ENCODE results near the gene ARHGEF3.
A peak's percentile ranks its signal among the peaks of the same experiment; 100 is the strongest.

ARHGEF3 gene, protein sequence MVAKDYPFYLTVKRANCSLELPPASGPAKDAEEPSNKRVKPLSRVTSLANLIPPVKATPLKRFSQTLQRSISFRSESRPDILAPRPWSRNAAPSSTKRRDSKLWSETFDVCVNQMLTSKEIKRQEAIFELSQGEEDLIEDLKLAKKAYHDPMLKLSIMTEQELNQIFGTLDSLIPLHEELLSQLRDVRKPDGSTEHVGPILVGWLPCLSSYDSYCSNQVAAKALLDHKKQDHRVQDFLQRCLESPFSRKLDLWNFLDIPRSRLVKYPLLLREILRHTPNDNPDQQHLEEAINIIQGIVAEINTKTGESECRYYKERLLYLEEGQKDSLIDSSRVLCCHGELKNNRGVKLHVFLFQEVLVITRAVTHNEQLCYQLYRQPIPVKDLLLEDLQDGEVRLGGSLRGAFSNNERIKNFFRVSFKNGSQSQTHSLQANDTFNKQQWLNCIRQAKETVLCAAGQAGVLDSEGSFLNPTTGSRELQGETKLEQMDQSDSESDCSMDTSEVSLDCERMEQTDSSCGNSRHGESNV

DNA sequence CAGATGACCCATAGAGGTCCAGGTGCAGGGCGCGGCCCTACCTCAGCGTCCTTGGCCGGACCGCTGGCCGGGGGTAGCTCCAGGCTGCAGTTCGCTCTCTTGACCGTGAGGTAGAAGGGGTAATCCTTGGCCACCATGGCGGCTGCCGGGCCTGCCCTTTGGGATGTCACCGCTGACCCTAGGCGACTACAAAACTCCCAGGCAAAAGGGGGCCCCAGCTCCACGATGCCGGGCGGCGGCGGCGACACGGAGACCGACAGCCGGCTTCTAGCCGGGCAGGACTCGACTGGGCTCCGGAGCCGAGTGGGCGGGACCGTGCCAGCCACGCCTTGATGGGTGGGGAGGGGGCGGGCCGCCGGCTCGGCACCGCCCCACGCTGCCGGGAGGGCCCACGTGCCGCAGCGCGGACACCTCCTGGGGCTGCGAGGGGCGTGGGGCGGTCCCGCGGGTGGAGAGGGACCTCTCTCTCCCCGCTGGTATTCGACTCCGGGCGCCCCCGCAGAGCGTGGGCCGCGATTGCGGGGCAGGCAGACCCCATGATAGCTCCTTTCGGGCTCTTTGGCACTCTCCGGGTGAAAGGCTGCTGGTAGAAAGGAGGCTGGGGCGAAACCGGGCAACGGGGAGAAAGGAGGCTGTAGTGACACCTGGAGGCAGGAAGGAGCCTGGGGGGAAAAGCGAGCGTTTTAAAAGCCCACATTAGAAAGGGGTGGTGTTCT, at the start of gene ARHGEF3:
TSS of gene ARHGEF3 (minus strand) at position 288 of the 716 bp plus-strand sequence. CDS start at position 137, 151 bp downstream.
- Histone ChIP-seq H3K4me3 (ENCODE audit: insufficient read length, low read depth) (peak within 1 kb of the TSS; percentile 77), H3K4me1 (ENCODE audit: insufficient read depth, insufficient read length) (peaks cover 4% of the 10 kb centered on the region), H3K36me3 (ENCODE audit: insufficient read depth, insufficient read length, low read length) (no peaks in the 10 kb centered on the region), H3K27me3 (ENCODE audit: insufficient read depth, insufficient read length) (peaks cover 16% of the 10 kb centered on the region), H3K9ac (ENCODE audit: insufficient read length, low read depth) (peak within 1 kb of the TSS; percentile 80), H3K9me3 (ENCODE audit: insufficient read depth, low read length) (no peaks in the 10 kb centered on the region)
- peak; percentile 79 for DNase-seq (ENCODE audit: low read depth, low spot score)
- TF ChIP-seq ZNF274 (IDR thresholded peaks at IDR 0.05; ENCODE audit: low read depth, low read length) (no peak), YY1 (IDR thresholded peaks at IDR 0.05; ENCODE audit: insufficient read depth, insufficient read length) (no peak), SUZ12 (IDR thresholded peaks at IDR 0.05; ENCODE audit: extremely low read depth, insufficient read depth, insufficient read length) (no peak)

DNA sequence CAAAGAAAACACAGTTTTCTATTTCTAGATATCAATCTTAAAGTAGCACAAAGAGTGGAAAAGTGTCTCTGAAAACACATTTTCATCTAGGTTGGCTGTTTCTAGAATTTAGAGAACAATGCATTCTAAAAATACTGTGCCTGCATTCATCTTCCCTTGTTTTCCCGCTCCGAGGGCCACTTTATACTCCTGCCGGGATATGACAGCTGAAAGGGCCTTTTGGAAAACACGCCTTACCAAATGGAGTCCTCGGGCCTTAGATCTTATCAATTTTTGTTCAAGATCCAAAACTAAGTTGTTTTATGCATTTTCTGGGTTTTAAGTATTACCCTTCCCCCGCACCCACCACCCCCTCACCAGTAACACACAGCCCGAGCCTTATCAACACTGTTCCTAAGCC, 47.9 kb upstream of the ARHGEF3 start:
- no peak for TF ChIP-seq YY1 (IDR thresholded peaks at IDR 0.05; ENCODE audit: insufficient read depth, insufficient read length)
- TF ChIP-seq SUZ12 (IDR thresholded peaks at IDR 0.05; ENCODE audit: extremely low read depth, insufficient read depth, insufficient read length) = no peak
- TF ChIP-seq ZNF274 (IDR thresholded peaks at IDR 0.05; ENCODE audit: low read depth, low read length) = no peak
- DNase-seq (ENCODE audit: low read depth, low spot score) = no peak
- no peaks in the 10 kb centered on the region for H3K27me3 ChIP-seq (ENCODE audit: insufficient read depth, insufficient read length)
- H3K36me3 ChIP-seq (ENCODE audit: insufficient read depth, insufficient read length, low read length) = no peaks in the 10 kb centered on the region
- H3K9me3 ChIP-seq (ENCODE audit: insufficient read depth, low read length) = peaks cover 4% of the 10 kb centered on the region; the same call in 1 of the 2 replicates
- H3K4me1 ChIP-seq (ENCODE audit: insufficient read depth, insufficient read length) = no peaks in the 10 kb centered on the region
- no peak overlapping the region for H3K9ac ChIP-seq (ENCODE audit: insufficient read length, low read depth)
- no peak overlapping the region for H3K4me3 ChIP-seq (ENCODE audit: insufficient read length, low read depth)

GRCh38 chr3:56845505-56845904, 43.8 kb upstream of the ARHGEF3 start:
- Histone ChIP-seq H3K9ac (ENCODE audit: insufficient read length, low read depth) (no peak overlapping the region), H3K4me1 (ENCODE audit: insufficient read depth, insufficient read length) (no peaks in the 10 kb centered on the region), H3K27me3 (ENCODE audit: insufficient read depth, insufficient read length) (no peaks in the 10 kb centered on the region), H3K36me3 (ENCODE audit: insufficient read depth, insufficient read length, low read length) (no peaks in the 10 kb centered on the region), H3K9me3 (ENCODE audit: insufficient read depth, low read length) (peaks cover 5% of the 10 kb centered on the region; the same call in 1 of the 2 replicates), H3K4me3 (ENCODE audit: insufficient read length, low read depth) (no peak overlapping the region)
- no peak for TF ChIP-seq SUZ12 (IDR thresholded peaks at IDR 0.05; ENCODE audit: extremely low read depth, insufficient read depth, insufficient read length)
- TF ChIP-seq ZNF274 (IDR thresholded peaks at IDR 0.05; ENCODE audit: low read depth, low read length) = no peak
- no peak for TF ChIP-seq YY1 (IDR thresholded peaks at IDR 0.05; ENCODE audit: insufficient read depth, insufficient read length)
- DNase-seq (ENCODE audit: low read depth, low spot score) = no peak

GRCh38 chr3:56844536-56844935, 42.8 kb upstream of the ARHGEF3 start:
- no peak overlapping the region for H3K9ac ChIP-seq (ENCODE audit: insufficient read length, low read depth)
- no peak for DNase-seq (ENCODE audit: low read depth, low spot score)
- no peak for TF ChIP-seq ZNF274 (IDR thresholded peaks at IDR 0.05; ENCODE audit: low read depth, low read length)
- TF ChIP-seq SUZ12 (IDR thresholded peaks at IDR 0.05; ENCODE audit: extremely low read depth, insufficient read depth, insufficient read length) = no peak
- no peak for TF ChIP-seq YY1 (IDR thresholded peaks at IDR 0.05; ENCODE audit: insufficient read depth, insufficient read length)
- no peaks in the 10 kb centered on the region for H3K36me3 ChIP-seq (ENCODE audit: insufficient read depth, insufficient read length, low read length)
- peaks cover 5% of the 10 kb centered on the region; the same call in 1 of the 2 replicates for H3K9me3 ChIP-seq (ENCODE audit: insufficient read depth, low read length)
- no peaks in the 10 kb centered on the region for H3K27me3 ChIP-seq (ENCODE audit: insufficient read depth, insufficient read length)
- H3K4me3 ChIP-seq (ENCODE audit: insufficient read length, low read depth) = no peak overlapping the region
- no peaks in the 10 kb centered on the region for H3K4me1 ChIP-seq (ENCODE audit: insufficient read depth, insufficient read length)

- Histone ChIP-seq H3K4me3 (ENCODE audit: insufficient read length, low read depth) (no peak overlapping the region), H3K9me3 (ENCODE audit: insufficient read depth, low read length) (peaks cover 4% of the 10 kb centered on the region; the same call in 1 of the 2 replicates), H3K4me1 (ENCODE audit: insufficient read depth, insufficient read length) (no peaks in the 10 kb centered on the region), H3K36me3 (ENCODE audit: insufficient read depth, insufficient read length, low read length) (no peaks in the 10 kb centered on the region), H3K9ac (ENCODE audit: insufficient read length, low read depth) (no peak overlapping the region), H3K27me3 (ENCODE audit: insufficient read depth, insufficient read length) (no peaks in the 10 kb centered on the region)
- TF ChIP-seq YY1 (IDR thresholded peaks at IDR 0.05; ENCODE audit: insufficient read depth, insufficient read length) (no peak), ZNF274 (IDR thresholded peaks at IDR 0.05; ENCODE audit: low read depth, low read length) (no peak), SUZ12 (IDR thresholded peaks at IDR 0.05; ENCODE audit: extremely low read depth, insufficient read depth, insufficient read length) (no peak)
- no peak for DNase-seq (ENCODE audit: low read depth, low spot score)
Observed at GRCh38 chr3:56839784-56840715, 38.3 kb upstream of the ARHGEF3 start.

DNA sequence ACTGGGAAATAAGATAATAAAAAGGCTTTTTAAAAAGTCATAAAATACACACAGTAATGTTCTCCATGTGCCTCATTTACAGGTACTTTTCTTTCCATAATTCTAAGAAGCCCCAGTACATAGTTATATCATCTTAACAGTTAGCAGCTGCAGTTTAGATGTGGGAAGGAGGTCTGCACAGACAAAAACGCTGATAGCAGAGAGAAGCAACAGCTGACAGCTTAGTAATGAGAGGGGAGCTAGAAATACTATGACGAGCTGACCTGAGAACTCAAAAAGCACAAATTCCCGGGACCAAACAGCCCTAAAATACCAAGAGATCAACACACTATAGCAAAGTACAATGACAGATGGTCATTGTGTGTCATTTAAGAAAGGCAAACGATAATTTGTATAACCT, 36.7 kb upstream of the ARHGEF3 start:
- Histone ChIP-seq H3K4me1 (ENCODE audit: insufficient read depth, insufficient read length) (no peaks in the 10 kb centered on the region), H3K36me3 (ENCODE audit: insufficient read depth, insufficient read length, low read length) (no peaks in the 10 kb centered on the region), H3K4me3 (ENCODE audit: insufficient read length, low read depth) (no peak overlapping the region), H3K9ac (ENCODE audit: insufficient read length, low read depth) (no peak overlapping the region), H3K27me3 (ENCODE audit: insufficient read depth, insufficient read length) (no peaks in the 10 kb centered on the region), H3K9me3 (ENCODE audit: insufficient read depth, low read length) (no peaks in the 10 kb centered on the region)
- DNase-seq (ENCODE audit: low read depth, low spot score) = no peak
- TF ChIP-seq ZNF274 (IDR thresholded peaks at IDR 0.05; ENCODE audit: low read depth, low read length) = no peak
- TF ChIP-seq YY1 (IDR thresholded peaks at IDR 0.05; ENCODE audit: insufficient read depth, insufficient read length) = no peak
- TF ChIP-seq SUZ12 (IDR thresholded peaks at IDR 0.05; ENCODE audit: extremely low read depth, insufficient read depth, insufficient read length) = no peak

Data from NT2/D1 (cell line).